Hepatocyte (in vitro differentiated cells): ENCODE measurements around the gene PAFAH1B2.

Experiments used
- EZH2 ChIP-seq: fragments of 200-600 bp; sonication (generic); IDR thresholded peaks from 2 replicates; pipeline ENCODE4 v1.6.1; 2016; ENCODE audit warnings: antibody characterized with exemption, mild to moderate bottlenecking, borderline replicate concordance
- EZH2phosphoT487 ChIP-seq: fragments of 200-600 bp; sonication (generic); IDR thresholded peaks from one replicate; pipeline ENCODE4 v1.6.1; 2018; ENCODE audit warnings: antibody characterized with exemption, mild to moderate bottlenecking, low read depth, moderate library complexity; ENCODE audit not compliant: unreplicated experiment, severe bottlenecking
- TF ChIP-seq, protein P1 (sequence below): fragments of 200-600 bp; sonication (generic); IDR thresholded peaks from 2 replicates; pipeline ENCODE4 v1.5.1; 2016; ENCODE audit warnings: antibody characterized with exemption, mild to moderate bottlenecking; ENCODE audit not compliant: poor library complexity

DNA sequence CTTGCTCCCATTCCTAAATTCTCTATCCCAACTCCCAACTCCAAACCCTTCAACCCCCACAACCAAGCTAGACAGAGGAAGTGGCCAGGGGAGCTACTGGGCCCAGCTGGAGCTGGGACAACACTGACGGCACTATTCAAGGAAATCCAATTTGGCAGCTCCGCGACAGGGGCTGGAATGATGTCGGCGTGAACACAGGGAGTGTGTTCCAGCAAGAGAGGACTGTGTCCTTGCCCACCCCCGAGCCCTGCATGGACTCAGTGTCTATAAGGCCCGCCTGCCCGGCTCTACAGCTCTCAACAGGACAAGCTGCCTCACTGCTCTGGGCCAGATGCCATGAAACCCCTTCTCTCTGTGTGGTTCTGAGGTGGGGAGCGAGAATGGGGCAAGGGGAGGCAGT, 76.5 kb downstream of the PAFAH1B2 start:
- TF ChIP-seq, protein P1, sequence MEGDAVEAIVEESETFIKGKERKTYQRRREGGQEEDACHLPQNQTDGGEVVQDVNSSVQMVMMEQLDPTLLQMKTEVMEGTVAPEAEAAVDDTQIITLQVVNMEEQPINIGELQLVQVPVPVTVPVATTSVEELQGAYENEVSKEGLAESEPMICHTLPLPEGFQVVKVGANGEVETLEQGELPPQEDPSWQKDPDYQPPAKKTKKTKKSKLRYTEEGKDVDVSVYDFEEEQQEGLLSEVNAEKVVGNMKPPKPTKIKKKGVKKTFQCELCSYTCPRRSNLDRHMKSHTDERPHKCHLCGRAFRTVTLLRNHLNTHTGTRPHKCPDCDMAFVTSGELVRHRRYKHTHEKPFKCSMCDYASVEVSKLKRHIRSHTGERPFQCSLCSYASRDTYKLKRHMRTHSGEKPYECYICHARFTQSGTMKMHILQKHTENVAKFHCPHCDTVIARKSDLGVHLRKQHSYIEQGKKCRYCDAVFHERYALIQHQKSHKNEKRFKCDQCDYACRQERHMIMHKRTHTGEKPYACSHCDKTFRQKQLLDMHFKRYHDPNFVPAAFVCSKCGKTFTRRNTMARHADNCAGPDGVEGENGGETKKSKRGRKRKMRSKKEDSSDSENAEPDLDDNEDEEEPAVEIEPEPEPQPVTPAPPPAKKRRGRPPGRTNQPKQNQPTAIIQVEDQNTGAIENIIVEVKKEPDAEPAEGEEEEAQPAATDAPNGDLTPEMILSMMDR, result no peak
- TF ChIP-seq EZH2 (no peak), EZH2phosphoT487 (no peak)
